IPS-NIHi7 (cell line): ENCODE data around the gene ULK4.

Experiments
- DNase-seq: peaks from one replicate; pipeline ENCODE4 v3.0.0; 2012; ENCODE audit warnings: mixed read lengths; ENCODE audit errors: extremely low spot score

The ULK4 gene

GRCh38 chr3:41363830-41364523 lies 597.9 kb downstream of the ULK4 start:
- no peak for DNase-seq

GRCh38 chr3:41362638-41363559 lies 599.0 kb downstream of the ULK4 start:
- peak; percentile 72 for DNase-seq

- DNase-seq, result no peak
Observed at GRCh38 chr3:41357271-41357670, 604.6 kb downstream of the ULK4 start.

GRCh38 chr3:41356775-41357174 lies 605.1 kb downstream of the ULK4 start:
- no peak for DNase-seq

- no peak for DNase-seq
Observed at GRCh38 chr3:41352510-41352909, 609.4 kb downstream of the ULK4 start.

GRCh38 chr3:41350441-41350840 lies 611.5 kb downstream of the ULK4 start:
- DNase-seq, result no peak

GRCh38 chr3:41348401-41348800 lies 613.5 kb downstream of the ULK4 start:
- DNase-seq, result no peak

- DNase-seq, result no peak
Observed at GRCh38 chr3:41346698-41347270, 615.1 kb downstream of the ULK4 start.

- DNase-seq, result no peak
Observed at GRCh38 chr3:41345788-41346187, 616.1 kb downstream of the ULK4 start.

- no peak for DNase-seq
Observed at GRCh38 chr3:41339758-41340157, 622.1 kb downstream of the ULK4 start.

- DNase-seq, result no peak
Observed at GRCh38 chr3:41338276-41338675, 623.6 kb downstream of the ULK4 start.

GRCh38 chr3:41334426-41334825 lies 627.5 kb downstream of the ULK4 start:
- no peak for DNase-seq

GRCh38 chr3:41331041-41331440 lies 630.9 kb downstream of the ULK4 start:
- DNase-seq, result no peak

GRCh38 chr3:41330465-41330864 lies 631.4 kb downstream of the ULK4 start:
- DNase-seq, result no peak

- no peak for DNase-seq
Observed at GRCh38 chr3:41329881-41330280, 632.0 kb downstream of the ULK4 start.

GRCh38 chr3:41328926-41329325 lies 633.0 kb downstream of the ULK4 start:
- DNase-seq, result no peak

GRCh38 chr3:41327718-41328117 lies 634.2 kb downstream of the ULK4 start:
- DNase-seq, result no peak

GRCh38 chr3:41324156-41324475 lies 637.8 kb downstream of the ULK4 start:
- DNase-seq, result no peak

- DNase-seq, result peak; percentile 34
Observed at GRCh38 chr3:41323467-41324155, 638.3 kb downstream of the ULK4 start.

GRCh38 chr3:41321642-41321980 lies 640.3 kb downstream of the ULK4 start:
- no peak for DNase-seq

- DNase-seq, result no peak
Observed at GRCh38 chr3:41320953-41321641, 640.8 kb downstream of the ULK4 start.

- no peak for DNase-seq
Observed at GRCh38 chr3:41318520-41318919, 643.4 kb downstream of the ULK4 start.
